Ovary (tissue), 3 donors: ENCODE data around the gene MXRA5.

ENCODE experiments used
- EP300 ChIP-seq: sonication (generic); formaldehyde crosslinking; IDR thresholded peaks from one replicate; pipeline ENCODE4 v1.6.1; 2017; ENCODE audit warnings: antibody characterized with exemption
- POLR2A ChIP-seq: fragments of 450-650 bp; IDR thresholded peaks from one replicate; pipeline ENCODE4 v1.6.1; 2017; ENCODE audit warnings: antibody characterized with exemption, mild to moderate bottlenecking, moderate library complexity
- TF ChIP-seq, protein P1 (sequence below), 3 donors: fragments of 450-650 bp in 2 of 3; fragments of 200-600 bp in 1 of 3; IDR thresholded peaks; one replicate each; pipeline versions ENCODE4 v1.5.1 to v1.8.0; 2016 to 2022; ENCODE audit warnings: antibody characterized with exemption in 3 of 3, mild to moderate bottlenecking in 1 of 3
- donor health status: DM: no; HTN: no; CAD: no.

- TF ChIP-seq, protein P1, sequence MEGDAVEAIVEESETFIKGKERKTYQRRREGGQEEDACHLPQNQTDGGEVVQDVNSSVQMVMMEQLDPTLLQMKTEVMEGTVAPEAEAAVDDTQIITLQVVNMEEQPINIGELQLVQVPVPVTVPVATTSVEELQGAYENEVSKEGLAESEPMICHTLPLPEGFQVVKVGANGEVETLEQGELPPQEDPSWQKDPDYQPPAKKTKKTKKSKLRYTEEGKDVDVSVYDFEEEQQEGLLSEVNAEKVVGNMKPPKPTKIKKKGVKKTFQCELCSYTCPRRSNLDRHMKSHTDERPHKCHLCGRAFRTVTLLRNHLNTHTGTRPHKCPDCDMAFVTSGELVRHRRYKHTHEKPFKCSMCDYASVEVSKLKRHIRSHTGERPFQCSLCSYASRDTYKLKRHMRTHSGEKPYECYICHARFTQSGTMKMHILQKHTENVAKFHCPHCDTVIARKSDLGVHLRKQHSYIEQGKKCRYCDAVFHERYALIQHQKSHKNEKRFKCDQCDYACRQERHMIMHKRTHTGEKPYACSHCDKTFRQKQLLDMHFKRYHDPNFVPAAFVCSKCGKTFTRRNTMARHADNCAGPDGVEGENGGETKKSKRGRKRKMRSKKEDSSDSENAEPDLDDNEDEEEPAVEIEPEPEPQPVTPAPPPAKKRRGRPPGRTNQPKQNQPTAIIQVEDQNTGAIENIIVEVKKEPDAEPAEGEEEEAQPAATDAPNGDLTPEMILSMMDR (IDR thresholded peaks at IDR 0.05) = no peak
- no peak for TF ChIP-seq EP300
- TF ChIP-seq POLR2A = no peak
Measured at GRCh38 chrX:3377560-3377959, 31.1 kb upstream of the MXRA5 start.
